GM20000 (cell line): ENCODE measurements around the gene SYT1.

Experiments
- DNase-seq: peaks from one replicate; pipeline ENCODE4 v3.0.0; 2012; ENCODE audit warnings: low spot score
- TF ChIP-seq, protein P1 (sequence below): IDR thresholded peaks from 2 replicates; pipeline ENCODE4 v1.5.1; 2012; ENCODE audit warnings: mild to moderate bottlenecking, control low read depth; ENCODE audit errors: extremely low read depth, missing control alignments

The SYT1 gene

DNA sequence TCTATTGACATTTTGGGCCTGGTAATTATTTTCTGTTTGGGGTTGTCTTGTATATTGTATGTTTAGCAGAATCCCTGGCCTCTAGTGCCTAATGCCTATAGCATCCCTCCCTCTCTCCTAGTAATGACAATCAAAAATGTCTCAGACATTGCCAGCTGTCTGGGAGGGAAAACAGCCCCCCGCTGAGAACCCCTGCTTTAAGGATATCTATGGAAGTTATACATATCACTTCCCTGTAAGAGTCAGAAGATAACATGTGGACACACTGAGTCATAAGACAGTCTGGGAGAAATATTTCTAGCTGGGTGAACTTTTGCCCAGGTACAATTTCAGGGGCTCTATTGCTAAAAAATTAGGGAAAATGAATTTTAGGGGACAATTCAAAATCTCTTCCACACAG, 571.2 kb downstream of the SYT1 start:
- TF ChIP-seq, protein P1, sequence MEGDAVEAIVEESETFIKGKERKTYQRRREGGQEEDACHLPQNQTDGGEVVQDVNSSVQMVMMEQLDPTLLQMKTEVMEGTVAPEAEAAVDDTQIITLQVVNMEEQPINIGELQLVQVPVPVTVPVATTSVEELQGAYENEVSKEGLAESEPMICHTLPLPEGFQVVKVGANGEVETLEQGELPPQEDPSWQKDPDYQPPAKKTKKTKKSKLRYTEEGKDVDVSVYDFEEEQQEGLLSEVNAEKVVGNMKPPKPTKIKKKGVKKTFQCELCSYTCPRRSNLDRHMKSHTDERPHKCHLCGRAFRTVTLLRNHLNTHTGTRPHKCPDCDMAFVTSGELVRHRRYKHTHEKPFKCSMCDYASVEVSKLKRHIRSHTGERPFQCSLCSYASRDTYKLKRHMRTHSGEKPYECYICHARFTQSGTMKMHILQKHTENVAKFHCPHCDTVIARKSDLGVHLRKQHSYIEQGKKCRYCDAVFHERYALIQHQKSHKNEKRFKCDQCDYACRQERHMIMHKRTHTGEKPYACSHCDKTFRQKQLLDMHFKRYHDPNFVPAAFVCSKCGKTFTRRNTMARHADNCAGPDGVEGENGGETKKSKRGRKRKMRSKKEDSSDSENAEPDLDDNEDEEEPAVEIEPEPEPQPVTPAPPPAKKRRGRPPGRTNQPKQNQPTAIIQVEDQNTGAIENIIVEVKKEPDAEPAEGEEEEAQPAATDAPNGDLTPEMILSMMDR = no peak

DNA sequence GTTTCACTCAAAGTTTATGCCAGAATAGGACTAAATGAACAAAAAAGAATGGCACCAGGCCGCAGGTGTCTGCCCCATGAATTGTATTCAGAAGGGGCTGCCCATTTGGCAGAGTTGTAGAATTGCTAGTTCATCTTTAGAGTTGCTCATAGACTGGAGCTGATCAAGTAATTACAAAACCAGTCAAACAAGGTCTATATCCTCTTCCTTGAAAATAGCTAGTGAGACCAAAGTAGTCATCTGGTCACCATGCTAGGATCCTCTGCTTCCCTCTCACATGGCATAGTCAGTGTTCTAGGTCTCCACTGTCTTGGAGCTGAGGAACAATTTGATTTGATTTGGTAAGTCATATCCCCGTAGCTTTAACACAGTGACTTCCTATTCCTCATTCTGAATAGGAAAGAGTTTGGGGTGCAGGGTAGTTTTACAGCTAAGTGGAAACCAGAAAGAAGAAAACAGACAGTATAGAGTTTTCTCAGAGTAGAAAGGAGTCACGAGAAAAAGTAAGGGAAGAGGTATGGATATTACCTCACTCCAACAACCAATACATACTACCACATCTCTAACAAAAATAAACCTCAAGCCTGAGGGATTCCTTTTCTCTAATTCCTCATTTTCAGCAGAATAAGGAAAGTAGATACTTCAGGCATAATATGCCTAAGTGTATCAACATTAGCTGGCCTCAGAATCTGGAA, 574.1 kb downstream of the SYT1 start:
- DNase-seq = no peak
- TF ChIP-seq, protein P1 = no peak

More for the DNA sequence above, 571.2 kb downstream of the SYT1 start:
- DNase-seq = no peak

DNA sequence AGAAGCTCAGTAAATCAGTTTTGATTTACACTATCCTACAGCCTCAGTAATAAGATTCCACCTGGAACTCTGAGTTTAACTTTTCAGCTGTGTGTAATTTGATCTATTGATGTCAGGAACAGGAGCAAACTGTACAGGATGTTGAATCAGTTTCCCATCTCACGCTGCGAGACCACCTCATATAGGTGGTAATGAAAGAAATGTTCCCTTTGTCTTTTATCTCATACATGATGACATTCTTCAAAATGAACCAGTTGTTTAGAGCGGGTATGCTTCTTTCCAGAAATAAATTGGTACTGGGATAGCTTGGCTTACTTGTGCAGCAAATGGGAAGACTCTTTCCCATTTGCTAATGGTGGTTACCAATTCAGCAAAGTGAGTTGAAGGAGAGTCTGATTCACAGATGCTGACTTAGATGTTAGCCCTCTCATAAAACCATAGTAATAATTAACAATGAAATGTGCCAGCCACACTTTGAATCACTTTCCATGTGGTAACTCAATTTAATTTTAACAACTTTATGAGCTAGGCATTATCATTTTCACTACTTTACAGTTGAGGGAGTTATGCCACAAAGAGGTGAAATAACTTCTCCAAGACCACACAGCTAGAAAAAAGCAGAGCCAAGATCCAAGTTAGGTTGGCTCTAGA, 574.7 kb downstream of the SYT1 start:
- DNase-seq = no peak
- TF ChIP-seq, protein P1 = no peak

DNA sequence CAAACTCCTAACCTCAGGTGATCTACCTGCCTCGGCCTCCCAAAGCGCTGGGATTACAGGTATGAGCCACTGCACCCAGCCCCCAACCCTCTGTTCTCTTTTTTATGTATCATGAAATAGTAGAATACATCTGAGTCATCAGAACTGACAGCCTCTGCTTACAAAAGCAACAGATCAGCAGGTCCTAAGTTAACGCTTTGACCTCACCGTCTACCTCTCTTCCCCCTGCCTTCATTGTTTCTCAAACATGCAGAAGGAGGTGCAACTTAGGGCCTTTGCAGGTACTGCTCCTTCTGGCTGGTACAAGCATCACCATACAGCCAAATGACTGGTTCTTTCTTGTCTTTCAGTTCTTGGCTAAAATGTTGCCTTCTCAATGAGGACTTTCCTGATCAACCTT, 577.0 kb downstream of the SYT1 start:
- no peak for DNase-seq
- TF ChIP-seq, protein P1 = no peak

DNA sequence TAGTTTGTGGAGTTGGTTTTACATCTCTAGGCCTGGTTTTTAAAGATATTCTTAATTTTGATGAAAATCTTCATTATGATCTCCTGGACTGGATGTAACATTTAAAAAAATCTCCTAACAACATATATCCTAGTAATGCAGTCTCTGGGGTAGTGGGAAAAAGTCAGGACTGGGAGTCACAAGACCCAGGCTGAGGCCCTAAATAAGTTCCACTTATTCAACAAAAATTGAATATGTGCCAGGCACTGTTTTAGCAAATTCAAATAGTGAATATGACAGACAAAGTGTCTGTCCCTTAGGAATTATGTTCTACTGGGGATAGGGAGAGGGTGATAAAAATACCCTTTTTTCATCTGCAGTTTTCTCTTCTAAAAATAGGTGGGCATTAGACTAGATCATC, 577.8 kb downstream of the SYT1 start:
- TF ChIP-seq, protein P1 = no peak
- no peak for DNase-seq

DNA sequence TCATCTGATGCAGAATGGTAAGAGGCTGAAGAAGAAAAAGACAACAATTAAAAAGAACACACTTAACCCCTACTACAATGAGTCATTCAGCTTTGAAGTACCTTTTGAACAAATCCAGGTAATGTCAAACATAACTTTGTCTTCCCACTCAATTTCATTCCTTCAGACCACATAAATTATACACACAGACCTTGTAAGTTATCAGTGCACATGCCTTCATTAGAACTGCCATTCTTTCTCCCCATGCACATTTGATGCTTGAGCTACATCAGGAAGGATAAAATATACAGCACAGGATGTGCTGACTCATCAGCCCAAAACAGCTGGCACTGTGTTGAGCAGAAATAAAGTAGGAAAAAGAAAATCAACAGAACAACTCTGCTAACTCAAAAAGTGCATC, 579.5 kb downstream of the SYT1 start:
- TF ChIP-seq, protein P1 = no peak
- DNase-seq = no peak

DNA sequence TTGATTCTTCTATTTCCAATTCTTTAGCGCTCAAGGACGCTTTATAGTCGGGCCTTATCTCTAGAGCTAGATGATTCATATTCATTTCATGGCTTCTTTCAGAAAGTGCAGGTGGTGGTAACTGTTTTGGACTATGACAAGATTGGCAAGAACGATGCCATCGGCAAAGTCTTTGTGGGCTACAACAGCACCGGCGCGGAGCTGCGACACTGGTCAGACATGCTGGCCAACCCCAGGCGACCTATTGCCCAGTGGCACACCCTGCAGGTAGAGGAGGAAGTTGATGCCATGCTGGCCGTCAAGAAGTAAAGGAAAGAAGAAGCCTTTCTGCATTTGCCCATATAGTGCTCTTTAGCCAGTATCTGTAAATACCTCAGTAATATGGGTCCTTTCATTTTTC, 584.2 kb downstream of the SYT1 start:
- DNase-seq = no peak
- TF ChIP-seq, protein P1 = no peak
